Measurements from ENCODE around the gene MYO9A.

DNA sequence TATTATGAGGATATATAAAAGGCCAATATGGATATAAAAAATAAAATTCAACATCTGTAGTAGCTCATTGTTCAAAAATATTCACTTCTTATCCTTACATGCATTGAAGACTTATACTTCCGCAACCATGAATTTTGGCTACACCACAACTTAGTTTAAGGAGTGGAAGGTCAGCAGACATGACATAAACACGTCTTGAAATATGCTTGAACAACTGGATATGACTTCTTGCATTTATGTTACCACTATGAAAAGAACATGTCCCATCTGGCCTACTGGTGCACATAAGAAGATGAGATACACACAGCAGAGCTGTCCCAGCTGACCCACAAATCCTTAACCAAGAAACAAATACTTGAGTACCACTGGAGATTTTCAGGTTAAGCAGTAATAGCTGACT, 52.1 kb downstream of the MYO9A start:
- TF ChIP-seq, protein P1, sequence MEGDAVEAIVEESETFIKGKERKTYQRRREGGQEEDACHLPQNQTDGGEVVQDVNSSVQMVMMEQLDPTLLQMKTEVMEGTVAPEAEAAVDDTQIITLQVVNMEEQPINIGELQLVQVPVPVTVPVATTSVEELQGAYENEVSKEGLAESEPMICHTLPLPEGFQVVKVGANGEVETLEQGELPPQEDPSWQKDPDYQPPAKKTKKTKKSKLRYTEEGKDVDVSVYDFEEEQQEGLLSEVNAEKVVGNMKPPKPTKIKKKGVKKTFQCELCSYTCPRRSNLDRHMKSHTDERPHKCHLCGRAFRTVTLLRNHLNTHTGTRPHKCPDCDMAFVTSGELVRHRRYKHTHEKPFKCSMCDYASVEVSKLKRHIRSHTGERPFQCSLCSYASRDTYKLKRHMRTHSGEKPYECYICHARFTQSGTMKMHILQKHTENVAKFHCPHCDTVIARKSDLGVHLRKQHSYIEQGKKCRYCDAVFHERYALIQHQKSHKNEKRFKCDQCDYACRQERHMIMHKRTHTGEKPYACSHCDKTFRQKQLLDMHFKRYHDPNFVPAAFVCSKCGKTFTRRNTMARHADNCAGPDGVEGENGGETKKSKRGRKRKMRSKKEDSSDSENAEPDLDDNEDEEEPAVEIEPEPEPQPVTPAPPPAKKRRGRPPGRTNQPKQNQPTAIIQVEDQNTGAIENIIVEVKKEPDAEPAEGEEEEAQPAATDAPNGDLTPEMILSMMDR (IDR thresholded peaks at IDR 0.05) = no peak
- TF ChIP-seq POLR2A (IDR thresholded peaks at IDR 0.05) (no peak), EP300 (IDR thresholded peaks at IDR 0.05) (no peak)
